ENCODE results near the gene CASKIN1.
A peak's percentile ranks its signal among the peaks of the same experiment; 100 is the strongest.
"Not testable (repeated sequence)": the region's sequence is repeated elsewhere in the genome, so short reads cannot be mapped to it uniquely, and the experiment has no call there.

Gene CASKIN1, protein sequence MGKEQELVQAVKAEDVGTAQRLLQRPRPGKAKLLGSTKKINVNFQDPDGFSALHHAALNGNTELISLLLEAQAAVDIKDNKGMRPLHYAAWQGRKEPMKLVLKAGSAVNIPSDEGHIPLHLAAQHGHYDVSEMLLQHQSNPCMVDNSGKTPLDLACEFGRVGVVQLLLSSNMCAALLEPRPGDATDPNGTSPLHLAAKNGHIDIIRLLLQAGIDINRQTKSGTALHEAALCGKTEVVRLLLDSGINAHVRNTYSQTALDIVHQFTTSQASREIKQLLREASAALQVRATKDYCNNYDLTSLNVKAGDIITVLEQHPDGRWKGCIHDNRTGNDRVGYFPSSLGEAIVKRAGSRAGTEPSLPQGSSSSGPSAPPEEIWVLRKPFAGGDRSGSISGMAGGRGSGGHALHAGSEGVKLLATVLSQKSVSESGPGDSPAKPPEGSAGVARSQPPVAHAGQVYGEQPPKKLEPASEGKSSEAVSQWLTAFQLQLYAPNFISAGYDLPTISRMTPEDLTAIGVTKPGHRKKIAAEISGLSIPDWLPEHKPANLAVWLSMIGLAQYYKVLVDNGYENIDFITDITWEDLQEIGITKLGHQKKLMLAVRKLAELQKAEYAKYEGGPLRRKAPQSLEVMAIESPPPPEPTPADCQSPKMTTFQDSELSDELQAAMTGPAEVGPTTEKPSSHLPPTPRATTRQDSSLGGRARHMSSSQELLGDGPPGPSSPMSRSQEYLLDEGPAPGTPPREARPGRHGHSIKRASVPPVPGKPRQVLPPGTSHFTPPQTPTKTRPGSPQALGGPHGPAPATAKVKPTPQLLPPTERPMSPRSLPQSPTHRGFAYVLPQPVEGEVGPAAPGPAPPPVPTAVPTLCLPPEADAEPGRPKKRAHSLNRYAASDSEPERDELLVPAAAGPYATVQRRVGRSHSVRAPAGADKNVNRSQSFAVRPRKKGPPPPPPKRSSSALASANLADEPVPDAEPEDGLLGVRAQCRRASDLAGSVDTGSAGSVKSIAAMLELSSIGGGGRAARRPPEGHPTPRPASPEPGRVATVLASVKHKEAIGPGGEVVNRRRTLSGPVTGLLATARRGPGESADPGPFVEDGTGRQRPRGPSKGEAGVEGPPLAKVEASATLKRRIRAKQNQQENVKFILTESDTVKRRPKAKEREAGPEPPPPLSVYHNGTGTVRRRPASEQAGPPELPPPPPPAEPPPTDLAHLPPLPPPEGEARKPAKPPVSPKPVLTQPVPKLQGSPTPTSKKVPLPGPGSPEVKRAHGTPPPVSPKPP (N-terminal part only)

DNA sequence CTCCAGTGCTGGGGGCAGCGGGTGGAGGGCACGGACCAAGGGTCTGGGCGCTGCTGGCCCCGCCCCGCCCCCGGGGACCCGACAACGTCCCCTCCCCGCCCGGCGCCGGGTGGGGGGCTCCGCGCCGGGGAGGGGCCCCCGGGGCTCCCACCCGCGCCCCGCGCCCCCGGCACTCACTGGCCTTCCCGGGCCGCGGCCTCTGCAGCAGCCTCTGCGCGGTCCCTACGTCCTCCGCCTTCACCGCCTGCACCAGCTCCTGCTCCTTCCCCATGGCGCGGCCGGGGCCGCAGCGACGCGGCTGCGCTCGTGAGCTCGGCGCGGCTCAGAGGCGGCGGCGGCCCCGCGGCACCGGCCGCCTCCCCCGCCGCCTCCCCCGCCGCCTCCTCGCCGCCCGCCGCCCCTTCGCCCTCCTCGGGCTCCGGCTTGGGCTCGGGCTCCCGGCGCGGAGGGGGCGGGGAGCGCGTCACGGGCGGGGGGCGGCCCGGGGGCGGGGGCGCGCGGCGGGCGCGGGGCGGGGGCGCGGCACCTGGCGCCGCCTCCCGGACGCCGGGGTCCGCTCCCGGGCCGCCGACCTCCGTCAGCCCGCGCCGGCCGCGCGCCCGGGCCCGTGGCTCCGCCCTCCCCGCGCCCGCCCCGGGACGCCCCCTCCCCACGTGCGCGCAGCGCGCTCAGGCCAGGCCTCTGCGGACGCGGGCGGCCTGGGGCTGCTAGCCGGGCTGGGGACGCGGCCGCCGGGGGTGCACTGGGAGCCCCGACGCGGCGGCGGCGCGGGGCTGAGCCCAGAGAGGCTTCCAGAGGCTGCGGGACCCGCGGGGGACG is at the start of gene CASKIN1:
Gene CASKIN1, minus strand, starts transcription at position 444 of the 819 bp plus-strand sequence. Its CDS starts 173 bp downstream, at position 271.
- no peak for DNase-seq

DNA sequence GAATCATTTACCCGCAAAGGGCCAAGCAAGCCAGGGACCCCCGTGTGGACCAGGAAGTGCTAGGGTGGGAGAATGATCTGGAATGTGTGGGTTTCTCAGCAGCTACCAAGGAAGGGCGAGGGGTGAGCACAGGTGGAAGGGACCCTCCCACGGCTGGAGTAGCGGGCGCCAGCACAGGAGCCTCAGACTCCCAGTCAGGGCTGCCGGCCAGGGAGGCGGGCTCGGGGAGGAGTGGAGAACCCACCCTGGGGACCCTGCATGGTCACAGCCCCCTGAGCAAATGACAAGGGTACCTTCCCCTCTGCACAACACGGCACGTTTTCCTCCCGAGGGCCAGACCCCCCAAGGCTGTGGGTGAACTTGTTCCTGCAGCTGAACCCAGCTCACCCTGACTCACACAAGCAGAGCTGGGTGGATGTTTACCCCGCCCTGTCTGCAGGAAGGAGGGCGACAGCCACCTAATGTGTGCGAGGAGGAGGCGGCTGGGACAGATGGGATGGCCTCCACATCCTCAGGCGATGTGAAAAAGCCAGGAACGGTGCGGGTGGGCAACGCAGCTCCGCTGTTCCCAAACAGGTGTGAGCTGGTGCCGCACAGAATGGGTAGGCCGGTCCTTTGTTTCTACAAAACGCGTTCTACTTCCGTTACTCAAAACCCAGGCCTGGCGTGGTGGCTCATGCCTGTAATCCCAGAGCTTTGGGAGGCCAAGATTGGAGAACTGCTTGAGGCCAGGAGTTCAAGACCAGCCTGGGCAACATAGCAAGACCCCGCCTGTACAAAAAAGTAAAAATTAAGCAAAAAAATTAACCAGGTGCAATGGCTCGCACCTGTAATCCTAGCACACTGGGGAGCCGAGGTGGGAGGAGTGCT is 48.8 kb upstream of the CASKIN1 start:
- no peak for DNase-seq

DNA sequence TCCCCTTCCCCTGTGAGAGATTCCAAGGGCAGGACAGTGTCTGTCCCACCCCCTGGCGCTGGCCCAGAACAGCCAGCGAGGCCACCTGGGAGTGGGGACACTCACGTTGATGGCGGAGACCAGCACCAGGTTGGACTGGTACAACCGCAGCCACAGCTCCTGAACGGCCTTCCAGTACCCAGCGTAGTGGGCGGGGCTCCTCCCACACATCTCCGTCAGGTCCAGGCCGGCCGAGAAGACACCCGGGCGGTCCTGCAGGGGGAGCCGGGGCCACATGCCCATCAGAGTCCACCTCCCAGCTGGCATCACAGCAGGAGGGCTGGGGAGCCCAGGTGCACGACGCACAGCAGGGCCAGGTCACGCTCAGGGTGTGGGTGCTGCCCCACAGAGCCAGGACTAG is 47.9 kb upstream of the CASKIN1 start:
- DNase-seq, result no peak

GRCh38 chr16:2243781-2244180 is 47.4 kb upstream of the CASKIN1 start:
- DNase-seq, result no peak

- no peak for DNase-seq
Measured at GRCh38 chr16:2243031-2243528, 46.7 kb upstream of the CASKIN1 start.

DNA sequence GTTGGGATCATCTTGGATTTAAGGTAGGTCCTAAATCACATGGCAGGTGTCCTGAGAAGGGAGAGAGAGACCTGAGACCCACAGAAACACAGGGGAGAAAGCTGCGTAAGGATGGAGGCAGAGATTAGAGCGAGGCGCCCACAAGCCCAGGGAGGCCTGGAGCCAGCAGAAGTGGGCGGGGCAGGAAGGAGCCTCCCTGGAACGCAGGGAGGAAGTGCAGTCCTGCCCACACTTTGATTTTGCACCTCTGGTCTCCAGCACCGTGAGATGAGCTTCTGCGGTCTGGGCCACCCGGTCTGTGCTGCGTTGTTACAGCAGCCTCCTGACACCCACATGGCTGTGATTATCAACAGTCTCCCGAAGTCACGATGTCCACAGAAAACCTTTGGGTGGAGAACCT is 46.2 kb upstream of the CASKIN1 start:
- no peak for DNase-seq

GRCh38 chr16:2240331-2240730 is 43.9 kb upstream of the CASKIN1 start:
- DNase-seq, result not testable (repeated sequence)

GRCh38 chr16:2238838-2239675 is 42.7 kb upstream of the CASKIN1 start:
- no peak for DNase-seq

GRCh38 chr16:2238150-2238837 is 41.9 kb upstream of the CASKIN1 start:
- DNase-seq, result no peak

DNA sequence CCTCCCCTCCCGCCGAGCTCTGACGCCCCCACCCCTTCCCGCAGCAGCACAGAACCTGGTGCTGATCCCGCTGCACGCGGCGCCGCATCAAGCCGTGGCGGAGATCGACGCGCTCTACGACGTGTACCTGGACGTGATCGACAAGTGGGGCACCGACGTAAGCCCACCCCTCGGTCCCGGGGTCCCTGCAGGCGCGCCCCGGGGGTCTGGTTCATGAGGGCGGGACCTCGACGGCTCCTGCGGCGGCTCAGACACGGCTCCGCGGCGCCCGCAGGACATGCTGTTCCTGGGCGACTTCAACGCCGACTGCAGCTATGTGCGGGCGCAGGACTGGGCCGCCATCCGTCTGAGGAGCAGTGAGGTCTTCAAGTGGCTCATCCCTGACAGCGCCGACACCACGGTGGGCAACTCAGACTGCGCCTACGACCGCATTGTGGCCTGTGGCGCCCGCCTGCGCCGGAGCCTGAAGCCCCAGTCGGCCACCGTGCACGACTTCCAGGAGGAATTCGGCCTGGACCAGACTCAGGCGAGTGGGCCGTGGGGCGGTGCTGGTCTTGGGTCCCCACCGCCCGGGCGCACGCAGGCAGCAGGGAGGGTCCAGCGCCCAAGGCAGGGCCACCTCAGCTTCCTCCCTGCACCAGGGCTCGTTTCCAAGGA is 41.2 kb upstream of the CASKIN1 start:
- no peak for DNase-seq

- DNase-seq, result no peak
Measured at GRCh38 chr16:2237102-2237482, 40.7 kb upstream of the CASKIN1 start.

- no peak for DNase-seq
Measured at GRCh38 chr16:2236337-2237101, 40.1 kb upstream of the CASKIN1 start, which contains the start of gene DNASE1L2. DNASE1L2 (plus strand) TSS chr16:2236444; CDS start chr16:2236817, 373 bp downstream.

GRCh38 chr16:2235695-2236336 is 39.4 kb upstream of the CASKIN1 start:
- DNase-seq, result no peak

- DNase-seq, result no peak
Measured at GRCh38 chr16:2235234-2235651, 38.8 kb upstream of the CASKIN1 start.

DNA sequence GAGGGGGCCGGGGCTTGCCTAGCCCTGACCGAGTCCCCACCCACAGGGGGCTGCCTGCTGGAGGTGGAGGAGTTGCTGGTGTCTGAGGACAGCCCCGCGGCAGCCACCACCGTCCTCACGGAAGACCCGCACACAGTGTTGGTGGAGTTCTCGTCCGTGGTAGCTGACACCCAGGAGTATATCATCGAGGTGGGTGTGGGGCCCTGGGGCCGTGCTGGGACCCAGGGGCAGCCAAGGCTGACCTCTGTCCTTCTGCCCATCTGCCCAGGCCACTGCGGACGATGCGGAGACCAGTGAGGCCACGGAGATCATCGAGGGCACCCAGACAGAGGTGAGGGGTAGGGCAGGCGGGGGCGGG is 38.4 kb upstream of the CASKIN1 start:
- no peak for DNase-seq

- DNase-seq, result peak; percentile 76
Measured at GRCh38 chr16:2233872-2234812, 37.7 kb upstream of the CASKIN1 start.

All from NCI-H774 (cell line).